AG09309 (cell line): ENCODE data around the gene GLT6D1.

Experiments
- DNase-seq: peaks from one replicate; pipeline ENCODE4 v3.0.0-alpha.2; 2010; ENCODE audit warnings: low read depth
- H3K4me3 ChIP-seq: 2 replicates; pipeline ENCODE4 v1.5.1; 2011; ENCODE audit warnings: mild to moderate bottlenecking, low read depth, low read length, moderate library complexity; ENCODE audit not compliant: control insufficient read depth
- CTCF ChIP-seq: IDR thresholded peaks from 2 replicates; pipeline ENCODE4 v1.5.1; 2011; ENCODE audit warnings: mild to moderate bottlenecking, low read depth, low read length, inconsistent platforms; ENCODE audit not compliant: insufficient read depth, control insufficient read depth; ENCODE audit errors: missing control alignments

GLT6D1 gene

GRCh38 chr9:135581636-135582426 is 57.5 kb downstream of the GLT6D1 start:
- DNase-seq: no peak
- no peak overlapping the region for H3K4me3 ChIP-seq
- TF ChIP-seq CTCF: no peak

DNA sequence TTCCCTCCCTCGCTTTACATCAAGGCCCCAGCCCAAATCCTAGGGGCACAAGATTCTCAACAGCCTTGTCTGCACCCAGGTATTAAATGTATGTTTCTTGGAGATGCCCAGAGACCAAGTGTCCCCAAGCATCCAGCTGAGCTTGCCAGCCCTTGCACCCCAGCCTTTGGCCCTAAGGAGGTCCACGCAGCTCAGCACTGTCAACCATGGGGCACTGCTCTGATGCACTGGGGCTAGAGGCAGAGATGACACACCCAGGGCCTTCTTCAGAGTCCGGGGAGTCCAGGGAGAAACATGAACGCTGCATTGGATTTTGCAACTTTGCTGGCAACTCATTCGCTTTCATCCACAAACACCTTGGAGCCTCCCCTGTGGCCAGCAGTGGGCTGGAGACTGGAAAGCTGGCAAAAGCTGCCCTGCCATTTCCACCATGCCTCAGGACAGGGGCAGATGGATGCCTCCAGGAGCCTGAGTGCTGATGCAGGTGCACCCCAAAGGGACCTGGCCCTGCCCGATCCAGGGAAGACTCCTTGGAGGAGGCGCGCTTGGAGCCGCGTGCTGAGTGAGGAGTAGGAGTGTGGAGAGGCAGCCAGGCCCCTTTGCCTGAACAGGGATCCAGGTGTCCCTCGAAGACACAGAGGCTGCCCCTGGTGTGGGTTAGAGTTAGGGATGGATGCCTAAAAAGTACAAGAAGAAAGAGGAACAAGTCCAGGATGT is 58.5 kb downstream of the GLT6D1 start:
- H3K4me3 ChIP-seq: no peak overlapping the region
- TF ChIP-seq CTCF: no peak
- DNase-seq: no peak

DNA sequence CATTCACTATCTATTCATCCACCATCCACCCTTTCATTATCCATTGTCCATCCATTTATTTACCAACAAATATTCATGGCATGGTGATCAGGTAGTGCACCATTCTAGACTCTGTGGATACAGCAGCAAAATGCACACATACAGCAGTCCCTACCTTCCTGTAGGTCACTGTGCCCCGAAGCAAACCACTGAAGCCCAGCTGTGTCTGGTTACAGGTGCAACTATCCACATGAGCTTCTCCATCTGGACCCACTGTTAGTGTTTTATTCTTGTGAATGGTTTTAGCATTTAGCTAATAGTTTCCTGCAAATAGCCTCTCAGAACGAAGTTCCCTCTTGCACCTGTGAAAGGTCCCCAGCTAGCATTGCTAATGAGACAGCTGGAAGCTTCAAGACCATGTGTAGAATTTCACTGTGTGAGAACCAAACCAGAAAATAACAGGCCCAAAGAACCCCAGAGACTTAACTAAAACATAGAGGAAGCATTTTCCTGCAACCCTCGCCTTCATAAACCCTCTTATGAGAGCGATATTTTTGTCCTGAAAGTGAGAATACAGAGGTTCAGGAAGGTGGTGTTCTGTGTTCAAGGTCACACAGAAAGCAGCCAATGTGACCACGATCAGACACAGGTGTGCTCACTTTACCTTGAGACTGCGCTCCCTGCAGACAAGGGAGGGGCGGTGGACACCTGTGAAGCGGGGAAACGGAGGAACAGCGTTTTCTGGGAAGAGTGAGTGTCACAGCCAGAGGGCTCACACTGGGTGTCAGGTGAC is 59.3 kb downstream of the GLT6D1 start:
- DNase-seq: no peak
- no peak overlapping the region for H3K4me3 ChIP-seq
- TF ChIP-seq CTCF: no peak

- TF ChIP-seq CTCF: no peak
- no peak for DNase-seq
- H3K4me3 ChIP-seq: no peak overlapping the region
These were observed 60.0 kb downstream of the GLT6D1 start for GRCh38 chr9:135579356-135579755.

DNA sequence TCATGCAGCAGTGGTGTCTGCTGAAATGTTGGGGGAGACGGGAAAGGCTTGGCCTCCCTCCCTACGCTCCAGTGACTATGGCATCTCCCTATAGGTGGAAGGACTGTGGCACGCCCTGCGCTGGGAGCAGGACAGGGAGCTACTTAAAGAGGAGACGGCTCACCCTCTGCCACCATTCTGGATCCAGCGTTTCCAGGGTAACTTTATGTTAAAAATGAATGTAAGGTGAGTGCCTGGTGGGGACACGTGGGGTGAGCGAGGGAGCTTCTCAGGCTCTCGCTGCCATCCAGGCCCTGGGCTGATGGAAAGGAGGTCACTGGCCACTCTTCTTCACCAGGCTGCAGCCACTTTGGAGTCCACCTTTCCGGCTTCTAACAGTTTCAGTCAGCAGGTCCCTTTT is 62.1 kb downstream of the GLT6D1 start:
- H3K4me3 ChIP-seq: no peak overlapping the region
- no peak for DNase-seq
- TF ChIP-seq CTCF: no peak

DNA sequence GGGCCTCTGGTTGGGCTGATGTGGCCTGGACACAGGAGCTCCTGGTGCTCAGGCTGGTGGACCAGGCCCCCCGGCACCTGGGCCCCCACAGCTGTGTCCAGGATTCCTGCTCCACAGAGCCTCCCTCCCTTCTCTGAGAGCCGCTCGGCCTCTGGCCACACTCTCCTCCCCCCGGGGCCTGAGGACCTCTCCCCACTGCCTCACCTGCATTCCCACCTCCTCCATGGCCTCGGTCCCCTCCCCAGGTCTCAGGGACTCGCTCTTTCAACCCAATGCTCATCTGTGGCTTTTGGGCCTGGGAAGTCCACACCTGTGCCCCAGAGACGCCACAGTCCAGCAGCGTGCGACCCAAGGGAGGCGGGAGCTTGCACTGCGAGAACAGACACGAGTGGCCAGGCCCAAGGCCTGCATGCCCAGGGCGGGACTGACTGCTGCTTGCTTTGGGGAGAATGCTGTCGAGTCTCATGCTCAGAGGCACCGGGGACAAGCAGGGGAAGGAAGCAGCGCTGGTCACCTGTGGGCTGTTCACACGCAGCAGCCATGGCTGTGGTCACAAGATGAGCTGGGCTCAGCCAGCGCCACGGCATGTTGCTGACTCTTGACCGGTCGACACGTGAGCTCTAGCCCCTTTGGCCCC is 63.2 kb downstream of the GLT6D1 start:
- no peak for TF ChIP-seq CTCF
- no peak for DNase-seq
- H3K4me3 ChIP-seq: no peak overlapping the region
